Germinal center (tissue), 1 donor: ENCODE results near the gene PTPRJ.
"Not testable (repeated sequence)": the region's sequence is repeated elsewhere in the genome, so short reads cannot be mapped to it uniquely, and the experiment has no call there.

Experiments used
- DNase-seq: peaks from one replicate; pipeline ENCODE4 v3.0.0; 2012; ENCODE audit warnings: mixed read lengths, low spot score

Gene PTPRJ

GRCh38 chr11:47980088-47980906 is at the start of gene PTPRJ:
TSS of gene PTPRJ (plus strand) at chr11:47980559. CDS start at chr11:47980913, 354 bp downstream.
- DNase-seq = peak; percentile 70

- DNase-seq = no peak
Measured at GRCh38 chr11:47932544-47932943, 47.8 kb upstream of the PTPRJ start.

GRCh38 chr11:47933797-47934196 is 46.6 kb upstream of the PTPRJ start:
- not testable (repeated sequence) for DNase-seq

DNA sequence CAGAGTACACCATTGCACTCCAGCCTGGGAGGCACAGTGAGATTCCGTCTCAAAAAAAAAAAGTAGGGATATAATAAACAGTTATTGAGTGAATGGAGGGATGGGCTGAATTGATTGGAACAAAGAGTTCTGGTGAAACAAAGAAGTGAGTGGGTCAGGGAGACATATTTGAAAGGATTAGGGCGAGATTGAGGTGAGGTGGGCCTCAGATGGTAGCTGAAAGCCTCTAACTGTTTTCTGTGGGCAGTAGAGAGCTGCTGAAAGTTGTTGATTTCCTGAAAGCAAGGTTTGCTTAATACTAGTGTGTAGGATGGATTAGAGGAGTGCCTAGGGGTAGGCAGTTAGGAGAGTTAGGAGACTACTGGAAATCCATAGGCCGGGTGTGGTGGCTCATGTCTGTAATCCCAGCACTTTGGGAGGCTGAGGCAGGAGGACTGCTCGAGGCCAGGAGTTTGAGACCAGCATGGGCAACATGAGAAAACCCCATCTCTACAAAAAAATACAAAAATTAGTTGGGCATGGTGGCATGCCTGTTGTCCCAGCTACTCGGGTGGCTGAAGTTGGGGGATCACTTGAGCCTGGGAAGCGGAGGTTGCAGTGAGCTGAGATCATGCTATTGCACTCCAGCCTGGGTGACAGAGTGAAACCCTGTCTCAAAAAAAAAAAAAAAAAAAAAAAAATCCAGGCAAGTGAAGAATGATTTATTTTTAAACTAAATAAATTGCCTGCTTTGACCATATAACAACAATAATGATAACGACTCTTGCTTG is 41.4 kb upstream of the PTPRJ start:
- no peak for DNase-seq

GRCh38 chr11:47940904-47941649 is 39.3 kb upstream of the PTPRJ start:
- no peak for DNase-seq

GRCh38 chr11:47941907-47942558 is 38.3 kb upstream of the PTPRJ start:
- no peak for DNase-seq

DNA sequence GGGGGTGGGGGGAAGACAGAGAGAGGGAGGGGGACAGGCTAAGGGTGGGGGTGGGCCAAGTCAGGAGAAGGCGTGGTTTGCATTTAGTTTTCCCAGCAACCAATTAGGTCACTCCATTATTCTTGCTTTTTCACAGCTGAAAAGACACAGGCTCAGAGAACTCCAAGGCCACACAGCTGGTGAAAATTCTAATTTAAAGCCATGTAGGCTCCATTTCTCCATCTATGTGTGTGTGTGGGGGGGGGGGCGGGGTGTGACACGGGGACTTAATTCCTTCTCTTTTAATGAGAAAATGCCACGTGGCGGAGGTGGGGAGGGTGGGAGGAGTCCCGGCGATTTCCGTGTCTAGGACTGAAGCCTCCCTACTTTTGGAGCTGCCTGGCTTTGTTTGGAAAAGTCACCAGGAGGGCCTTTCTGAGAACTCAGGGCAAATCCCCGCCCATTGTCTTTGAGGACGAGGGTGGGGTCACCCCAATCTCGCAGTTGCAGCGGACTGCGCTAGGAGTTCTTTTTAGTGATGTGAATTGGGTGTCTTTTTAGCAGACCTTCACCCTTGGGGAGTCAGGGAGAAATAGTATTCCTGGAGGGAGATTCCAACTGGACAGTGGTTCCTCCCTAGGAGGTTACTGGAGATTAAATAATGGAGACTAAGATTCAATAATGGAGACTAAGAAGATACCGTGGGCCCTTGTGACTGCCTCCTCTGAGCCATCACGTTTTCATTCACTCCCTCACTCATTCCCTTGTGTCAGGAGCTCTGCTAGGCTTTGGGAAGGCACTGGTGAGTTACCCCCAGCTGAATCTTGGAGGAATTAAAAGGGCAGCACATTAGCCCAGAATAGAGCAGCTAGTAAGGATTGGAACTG is 36.4 kb upstream of the PTPRJ start:
- no peak for DNase-seq

DNA sequence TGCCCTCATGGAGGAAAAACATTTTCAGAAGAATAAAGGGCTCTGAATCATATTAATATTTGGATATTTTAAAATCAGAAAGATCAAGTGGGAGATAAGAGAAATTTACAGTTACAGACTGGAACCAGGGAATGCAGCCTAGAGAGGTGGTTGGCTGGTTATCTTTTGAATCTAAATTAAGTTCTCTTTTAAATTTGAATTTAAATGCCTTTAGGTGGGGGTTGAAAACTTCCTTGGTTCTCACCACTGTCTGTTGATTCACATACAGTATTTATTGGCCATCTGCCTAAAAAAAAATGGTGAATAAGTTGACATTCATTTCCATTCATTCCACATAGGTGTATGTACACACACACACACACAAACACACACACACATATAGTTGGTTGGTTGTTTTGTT is 35.7 kb upstream of the PTPRJ start:
- no peak for DNase-seq

DNA sequence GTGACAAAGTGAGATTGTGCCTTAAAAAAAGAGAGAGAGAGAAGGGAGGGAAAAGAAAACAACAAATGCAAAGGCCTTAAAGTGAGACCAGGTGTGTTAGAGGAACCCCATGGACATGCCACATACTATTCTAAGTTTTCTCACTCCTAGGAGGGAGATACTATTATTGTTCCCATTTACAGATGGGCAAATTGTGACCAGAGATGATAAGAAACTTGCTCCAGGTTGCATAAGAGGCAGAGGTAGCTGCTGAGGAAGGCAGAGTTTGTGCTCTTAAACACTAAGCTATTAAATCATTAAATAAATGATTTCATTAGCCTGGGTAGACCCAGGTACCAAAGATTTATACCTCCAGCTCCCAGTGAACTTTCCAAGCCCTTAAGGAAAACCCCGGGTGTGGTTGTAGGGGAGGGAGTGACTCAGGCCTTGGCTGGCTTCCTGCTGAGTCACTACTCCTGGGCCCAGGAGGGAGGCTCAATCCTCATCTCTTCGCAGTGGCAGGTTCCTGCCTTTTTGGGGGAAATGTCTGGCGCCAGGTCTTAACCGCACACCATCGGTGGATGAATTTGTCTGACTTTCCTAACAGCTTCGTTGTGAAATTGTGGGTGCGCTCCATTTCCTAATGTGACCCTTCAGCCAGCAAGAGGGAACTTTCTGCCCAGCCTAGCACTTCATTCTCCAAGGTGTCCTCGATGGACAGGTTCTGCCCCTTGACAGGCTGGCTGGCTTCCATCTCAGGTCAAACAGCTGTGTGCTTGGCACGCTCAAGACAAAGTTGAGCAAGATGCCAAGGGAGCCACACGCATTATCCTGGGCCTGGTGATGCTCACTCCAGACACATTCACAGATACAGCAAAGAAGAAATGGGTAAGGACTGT is 33.4 kb upstream of the PTPRJ start:
- DNase-seq = no peak

DNA sequence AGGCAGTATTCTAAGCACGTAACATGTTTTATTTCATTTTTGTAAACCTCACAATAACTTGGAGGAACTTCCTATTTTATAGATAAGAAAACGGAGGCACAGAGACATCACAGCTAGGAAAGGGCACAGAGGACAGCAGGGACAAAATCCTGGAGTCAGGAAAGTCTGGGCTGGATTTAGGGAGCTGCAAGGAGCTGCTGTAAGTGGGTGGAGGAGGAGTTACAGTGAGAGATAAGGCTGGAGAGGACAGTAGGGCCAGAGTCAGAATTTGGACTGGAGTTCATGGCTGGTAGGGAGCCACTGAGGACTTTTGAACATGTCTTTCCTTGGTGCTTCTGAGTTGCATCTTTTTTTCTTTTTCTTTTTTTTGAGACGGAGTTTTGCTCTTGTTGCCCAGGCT is 32.2 kb upstream of the PTPRJ start:
- no peak for DNase-seq

DNA sequence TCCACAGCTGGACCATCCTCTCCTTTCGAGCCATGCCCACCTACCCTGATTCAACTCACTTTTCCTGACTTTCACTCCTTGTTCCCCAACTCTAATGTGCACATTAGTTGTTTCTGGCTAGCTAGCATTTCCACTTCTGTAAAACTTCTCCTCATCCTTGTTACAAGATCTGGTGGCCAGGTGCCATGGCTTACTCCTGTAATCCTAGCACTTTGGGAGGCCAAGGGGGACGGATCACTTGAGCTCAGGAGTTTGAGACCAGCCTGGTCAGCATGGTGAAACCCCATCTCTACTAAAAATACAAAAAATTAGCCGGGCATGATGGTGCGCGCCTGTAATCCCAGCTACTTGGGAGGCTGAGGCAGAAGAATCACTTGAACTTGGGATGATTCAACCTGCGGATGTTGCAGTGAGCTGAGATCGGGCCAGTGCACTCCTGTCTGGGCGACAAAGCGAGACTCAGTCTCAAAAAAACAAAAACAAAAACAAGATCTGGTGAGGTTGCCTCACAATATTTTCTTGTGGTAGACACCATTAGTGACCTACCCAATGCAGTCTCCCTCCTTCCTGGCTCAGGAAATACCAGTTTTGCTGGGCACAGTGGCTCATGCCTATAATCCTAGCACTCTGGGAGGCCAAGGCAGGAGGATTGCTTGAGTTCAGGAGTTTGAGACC is 31.2 kb upstream of the PTPRJ start:
- not testable (repeated sequence) for DNase-seq

DNA sequence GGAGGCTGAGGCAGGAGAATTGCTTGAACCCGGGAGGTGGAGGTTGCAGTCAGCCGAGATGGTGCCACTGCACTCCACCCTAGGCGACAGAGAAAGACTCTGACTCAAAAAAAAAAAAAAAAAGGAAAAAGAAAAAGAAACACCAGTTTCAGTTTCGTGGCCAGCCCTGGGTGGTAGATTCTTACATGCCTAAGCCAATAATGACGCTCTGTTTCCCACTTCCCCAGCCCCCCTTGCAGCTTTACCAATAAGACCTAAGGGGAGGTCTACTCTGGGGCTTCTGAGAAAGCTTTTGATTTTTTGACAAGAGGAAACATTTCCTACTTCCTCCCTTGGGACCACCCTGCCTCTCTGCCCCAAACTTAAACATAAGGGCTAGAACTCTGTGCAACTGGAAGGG is 30.0 kb upstream of the PTPRJ start:
- DNase-seq = peak; percentile 75

DNA sequence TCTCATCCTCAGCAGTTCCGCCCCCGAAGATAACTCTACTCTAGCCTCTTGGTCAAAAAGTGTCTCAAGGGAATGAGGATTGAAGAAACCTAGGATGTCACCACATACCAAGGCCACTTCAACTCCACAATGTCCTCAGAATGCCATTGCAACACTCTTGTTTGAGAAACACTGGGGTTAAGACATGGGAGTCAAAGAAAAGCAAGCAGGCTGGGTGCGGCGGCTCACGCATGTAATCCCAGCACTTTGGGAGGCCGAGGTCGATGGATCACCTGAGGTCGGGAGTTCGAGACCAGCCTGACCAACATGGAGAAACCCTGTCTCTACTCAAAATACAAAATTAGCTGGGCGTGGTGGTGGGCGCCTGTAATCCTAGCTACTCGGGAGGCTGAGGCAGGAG is 28.9 kb upstream of the PTPRJ start:
- DNase-seq = not testable (repeated sequence)

- DNase-seq = no peak
Measured at GRCh38 chr11:47955061-47955755, 25.2 kb upstream of the PTPRJ start.

GRCh38 chr11:47960015-47960414 is 20.3 kb upstream of the PTPRJ start:
- no peak for DNase-seq

GRCh38 chr11:47961383-47961782 is 19.0 kb upstream of the PTPRJ start:
- no peak for DNase-seq

DNA sequence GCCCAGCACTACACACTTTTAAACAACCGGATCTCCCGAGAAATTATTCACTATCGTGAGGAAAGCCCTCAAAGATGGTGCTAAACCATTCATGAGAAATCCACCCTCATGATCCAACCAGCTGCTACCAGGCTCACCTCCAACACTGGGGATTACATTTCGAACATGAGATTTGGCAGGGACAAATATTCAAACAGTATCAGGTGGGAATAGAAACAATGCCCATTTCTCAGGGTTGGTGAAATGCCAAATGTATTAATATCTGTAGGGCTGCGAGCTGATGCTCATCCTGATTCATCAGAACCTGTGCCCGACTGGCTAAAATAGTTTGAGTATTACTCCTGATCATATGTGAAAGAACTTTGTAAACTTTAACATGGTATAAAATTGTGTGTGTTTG is 15.8 kb upstream of the PTPRJ start:
- DNase-seq = no peak

- DNase-seq = no peak
Measured at GRCh38 chr11:47967577-47968525, 12.5 kb upstream of the PTPRJ start.
